Non-pigmented ciliary epithelial cell (primary cell): ENCODE results near the gene PACSIN1.

Experiments used
- DNase-seq: peaks from one replicate; pipeline ENCODE4 v3.0.0-alpha.2; 2010; ENCODE audit warnings: low read depth

PACSIN1 gene

DNA sequence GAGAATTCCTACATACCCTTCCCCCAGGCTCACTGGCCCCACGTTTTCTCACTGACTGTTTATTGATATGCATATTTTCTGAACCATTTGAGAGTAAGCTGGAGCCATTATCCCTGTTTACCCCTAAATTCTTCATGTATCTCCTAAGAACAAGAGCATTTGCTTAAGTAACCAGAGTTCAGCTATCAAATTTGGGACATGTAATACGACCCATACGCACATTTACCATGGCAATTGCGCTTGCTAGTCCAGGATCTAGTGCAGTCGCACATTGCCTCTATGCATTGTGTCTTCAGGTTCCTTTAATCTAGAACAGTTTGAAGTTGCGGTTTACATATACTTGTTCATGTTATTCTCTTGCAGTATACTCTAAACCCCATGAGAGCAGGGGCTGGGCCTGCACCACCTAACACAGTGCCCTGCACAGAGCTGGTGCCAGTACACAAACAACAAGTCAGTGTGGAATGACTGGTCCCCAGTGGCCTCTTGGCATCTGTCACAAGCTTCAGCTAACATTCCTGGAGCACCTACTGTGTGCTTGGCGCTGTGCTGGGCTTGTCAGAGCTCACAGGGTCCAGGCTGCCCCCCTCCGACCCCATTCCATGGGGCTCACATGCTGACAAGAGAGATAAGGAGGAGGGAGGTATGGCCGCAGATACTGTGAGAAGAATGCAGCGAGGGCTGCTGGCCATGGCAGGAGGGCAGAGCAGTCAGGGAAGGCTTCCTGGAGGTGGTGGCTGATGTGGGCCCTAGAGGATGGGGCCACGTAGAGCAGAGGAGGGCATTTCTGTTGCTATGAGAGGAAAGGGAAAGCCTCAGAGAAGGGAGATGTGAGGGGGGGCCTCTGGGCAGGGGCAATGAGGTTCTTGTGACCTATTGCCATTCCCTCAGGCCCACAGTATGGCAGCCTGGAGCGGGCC, 62.1 kb downstream of the PACSIN1 start:
- no peak for DNase-seq

- no peak for DNase-seq
Measured at GRCh38 chr6:34528996-34529664, 63.3 kb downstream of the PACSIN1 start.

DNA sequence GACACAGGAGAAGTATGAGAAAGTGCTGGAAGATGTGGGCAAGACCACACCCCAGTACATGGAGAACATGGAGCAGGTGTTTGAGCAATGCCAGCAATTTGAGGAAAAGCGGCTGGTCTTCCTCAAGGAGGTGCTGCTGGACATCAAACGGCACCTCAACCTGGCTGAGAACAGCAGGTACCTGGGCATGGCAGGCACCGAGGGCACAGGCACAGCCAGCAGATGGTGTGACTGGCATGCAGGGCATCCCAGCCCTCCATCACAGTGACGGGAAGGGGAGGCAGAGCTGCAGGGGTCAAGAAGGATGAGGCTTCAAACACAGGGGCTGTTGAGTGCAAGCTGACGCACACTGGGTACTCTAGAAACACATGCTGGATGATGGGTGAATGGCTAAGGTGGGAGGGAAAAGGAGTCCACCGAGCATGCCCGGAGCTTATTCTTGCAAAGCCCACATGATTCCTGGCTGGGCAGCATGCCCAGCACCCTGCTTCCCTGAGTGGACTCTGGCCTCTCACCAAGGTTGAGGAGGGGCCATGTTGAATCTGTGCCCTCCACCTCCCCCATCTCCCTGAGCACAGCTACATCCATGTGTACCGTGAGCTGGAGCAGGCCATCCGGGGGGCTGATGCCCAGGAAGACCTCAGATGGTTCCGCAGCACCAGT, 63.9 kb downstream of the PACSIN1 start:
- DNase-seq, result no peak

GRCh38 chr6:34530753-34531365, 65.0 kb downstream of the PACSIN1 start:
- no peak for DNase-seq

GRCh38 chr6:34531580-34532201, 65.8 kb downstream of the PACSIN1 start:
- no peak for DNase-seq

DNA sequence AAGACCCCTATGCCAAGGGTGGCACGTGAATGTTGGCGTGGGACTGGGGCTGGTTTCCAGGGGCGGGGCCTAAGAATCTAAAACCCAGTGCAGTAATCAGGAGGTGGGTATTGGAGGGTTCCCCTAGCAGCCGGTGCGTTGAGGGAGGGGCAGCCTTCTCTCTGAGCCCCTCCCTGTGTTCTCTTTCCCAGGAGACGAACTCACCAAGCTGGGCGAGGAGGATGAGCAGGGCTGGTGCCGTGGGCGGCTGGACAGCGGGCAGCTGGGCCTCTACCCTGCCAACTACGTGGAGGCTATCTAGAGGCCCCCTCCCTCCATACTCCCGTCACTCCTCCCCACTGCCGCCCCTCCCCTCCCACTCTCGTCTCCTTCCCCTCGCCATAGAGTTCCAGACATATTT, 66.4 kb downstream of the PACSIN1 start:
- no peak for DNase-seq

DNA sequence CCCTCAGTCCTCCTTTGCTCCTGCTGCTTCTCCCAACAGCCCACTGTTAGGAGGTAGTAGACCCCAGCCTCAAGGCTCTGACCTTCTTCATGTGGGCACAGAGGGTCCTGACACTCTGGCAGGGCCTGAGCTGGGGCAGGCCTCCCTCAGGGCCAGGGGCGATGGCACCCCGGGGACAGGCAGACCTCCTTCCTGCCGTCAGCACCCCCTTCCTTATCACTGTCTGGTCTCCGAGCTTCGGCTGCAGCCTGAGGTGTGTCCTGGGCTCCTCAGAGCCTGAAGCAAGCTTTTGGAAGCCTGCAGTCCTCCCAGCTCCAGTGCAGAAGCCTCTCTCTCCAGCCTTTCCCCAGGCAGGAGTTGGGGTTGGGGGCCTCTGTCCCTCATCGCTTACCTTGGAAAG, 68.3 kb downstream of the PACSIN1 start:
- DNase-seq, result no peak

DNA sequence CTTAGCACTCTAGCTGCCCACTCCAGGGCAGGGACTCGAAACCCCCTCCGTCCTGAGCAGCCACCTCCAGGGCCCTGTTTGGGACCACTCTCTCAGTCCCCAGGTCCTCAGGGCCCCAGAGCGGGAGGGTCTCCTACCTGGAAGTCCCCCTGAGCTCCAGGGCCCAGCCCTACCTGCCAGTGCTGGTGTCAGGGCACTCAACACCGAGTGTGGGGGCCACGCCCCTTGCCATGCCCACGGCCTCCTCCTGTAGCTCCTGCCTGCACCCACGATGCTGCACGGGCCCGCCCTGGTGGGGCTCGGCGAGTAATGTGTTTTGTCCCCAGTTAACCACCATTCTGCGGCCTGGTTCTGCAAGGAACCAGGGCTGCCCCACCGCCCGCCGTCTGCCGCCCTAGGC, 68.8 kb downstream of the PACSIN1 start:
- DNase-seq, result no peak

GRCh38 chr6:34535199-34535598, 69.3 kb downstream of the PACSIN1 start:
- no peak for DNase-seq

GRCh38 chr6:34535646-34536045, 69.8 kb downstream of the PACSIN1 start:
- DNase-seq, result no peak

DNA sequence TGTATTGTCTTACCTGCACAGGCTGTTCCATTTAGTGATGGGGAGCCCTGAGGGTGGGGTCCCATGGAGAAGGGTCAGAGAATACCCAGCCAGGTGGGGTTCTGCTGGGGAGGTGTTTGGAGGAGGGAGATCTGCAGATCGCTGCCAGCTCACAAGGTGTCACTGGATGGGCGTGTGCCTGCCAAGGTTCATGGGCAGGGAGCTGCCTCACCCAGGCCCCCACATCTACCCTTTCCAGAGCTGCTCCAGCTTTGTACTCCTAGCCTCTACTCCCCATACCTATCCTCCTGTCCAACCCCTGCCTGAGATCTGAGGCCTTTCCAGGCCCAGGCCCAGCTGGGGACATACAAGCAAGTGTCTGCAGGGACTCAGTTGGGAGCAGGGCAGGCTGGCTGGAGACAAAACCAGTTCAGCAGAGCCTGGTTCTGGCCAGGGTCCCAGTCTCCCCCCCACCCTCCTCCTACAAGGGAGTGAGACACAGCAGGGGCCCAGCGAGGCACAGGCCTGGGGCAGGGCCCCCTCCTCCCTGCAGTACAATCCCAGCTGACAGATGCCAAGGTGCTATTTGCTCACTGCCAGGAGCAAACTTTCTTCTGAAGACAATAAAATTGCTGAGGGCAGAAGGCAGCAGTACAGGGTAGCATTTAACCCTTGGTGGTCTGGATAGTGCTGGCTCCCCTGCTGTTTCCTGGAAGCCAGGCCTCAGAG, 70.5 kb downstream of the PACSIN1 start:
- no peak for DNase-seq

GRCh38 chr6:34536959-34537848, 71.3 kb downstream of the PACSIN1 start:
- DNase-seq, result no peak

DNA sequence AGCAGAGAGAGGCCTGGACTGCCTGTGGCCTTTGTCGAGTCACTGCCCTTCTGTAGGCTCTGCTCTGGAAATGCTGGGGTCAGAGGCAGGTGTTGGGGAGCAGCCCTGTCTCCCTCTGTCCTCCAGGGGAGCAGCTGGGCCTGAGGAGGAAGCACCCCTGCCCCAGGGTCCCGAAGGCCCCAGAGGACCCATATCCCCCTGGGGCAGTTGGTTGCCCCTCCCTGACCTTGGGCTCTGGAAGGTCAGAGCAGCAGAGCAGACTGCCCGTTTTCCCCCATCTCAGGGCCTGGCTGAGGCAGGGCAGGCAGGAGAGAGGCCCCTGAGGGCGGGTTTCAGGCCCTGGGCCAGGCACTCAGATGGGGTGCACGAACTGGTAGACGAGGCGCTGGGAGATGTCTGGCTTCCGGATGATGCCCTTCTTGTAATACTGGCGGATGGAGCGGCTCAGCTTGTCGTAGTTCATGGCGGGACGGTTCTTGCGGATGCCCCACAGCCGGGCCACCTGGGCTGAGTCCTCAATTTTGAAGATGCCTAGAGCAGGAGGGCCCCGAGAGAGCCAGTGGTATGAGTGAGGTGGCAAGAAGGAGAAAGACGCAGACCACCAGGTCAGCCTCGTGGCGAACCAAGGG, 72.2 kb downstream of the PACSIN1 start:
- no peak for DNase-seq

- DNase-seq, result no peak
Measured at GRCh38 chr6:34538581-34538980, 72.7 kb downstream of the PACSIN1 start.

DNA sequence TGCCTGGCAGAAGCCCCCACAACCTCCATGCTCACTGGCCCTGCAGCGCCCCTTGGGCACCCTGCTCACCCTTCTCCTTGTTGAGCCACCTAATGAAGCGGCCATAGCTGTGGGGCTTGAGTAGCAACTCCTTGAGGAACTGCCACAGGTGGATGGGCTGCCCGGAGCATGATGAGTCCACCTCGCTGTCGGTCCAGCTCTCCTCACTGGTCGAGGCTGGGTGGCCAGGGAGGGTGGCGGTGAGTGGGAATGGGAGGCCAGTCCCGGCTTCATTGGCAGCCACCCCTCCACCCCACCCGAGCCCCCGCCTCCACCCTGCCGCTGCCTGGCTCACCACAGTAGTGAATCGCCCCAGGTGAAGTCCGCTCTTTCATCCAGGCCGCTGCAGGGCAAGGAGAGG, 73.3 kb downstream of the PACSIN1 start:
- DNase-seq, result no peak

DNA sequence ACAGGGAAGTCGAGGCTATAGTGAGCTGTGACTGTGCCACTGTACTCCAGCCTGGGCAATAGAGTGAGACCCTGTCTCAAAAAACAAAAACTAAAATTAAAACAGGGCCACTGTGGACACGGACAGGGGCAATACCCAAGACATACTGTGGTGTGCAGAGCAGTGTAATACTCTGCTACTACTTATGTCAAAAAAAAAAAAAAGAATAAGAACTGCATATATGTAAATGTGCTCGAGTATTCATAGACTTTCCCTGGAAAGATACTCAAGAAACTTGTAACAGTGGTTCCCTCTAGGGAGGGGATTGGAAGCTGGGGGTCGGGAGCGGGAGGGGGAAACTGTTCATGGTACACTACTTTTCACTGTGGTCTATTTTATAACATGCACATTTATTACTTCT, 74.3 kb downstream of the PACSIN1 start:
- DNase-seq, result no peak

DNA sequence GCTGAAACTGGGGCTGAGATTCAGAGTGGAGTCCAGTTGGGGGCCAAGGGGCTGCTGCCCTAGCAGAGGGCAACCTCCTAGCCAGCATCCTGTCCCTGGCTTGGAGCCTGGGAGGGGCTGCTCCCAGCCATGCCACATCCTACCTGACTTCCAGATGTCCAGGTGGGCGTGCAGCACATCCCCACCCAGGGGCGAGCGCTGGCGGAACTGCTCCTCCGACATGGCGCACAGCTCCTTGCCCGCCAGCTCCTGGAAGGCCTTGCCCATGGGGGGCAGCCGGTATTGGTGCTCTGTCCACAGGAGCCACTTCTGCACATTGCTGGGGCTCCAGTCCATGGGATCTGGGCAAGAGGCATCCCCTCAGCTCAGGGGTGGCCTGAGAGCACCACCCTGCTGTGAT, 75.0 kb downstream of the PACSIN1 start:
- DNase-seq, result no peak

DNA sequence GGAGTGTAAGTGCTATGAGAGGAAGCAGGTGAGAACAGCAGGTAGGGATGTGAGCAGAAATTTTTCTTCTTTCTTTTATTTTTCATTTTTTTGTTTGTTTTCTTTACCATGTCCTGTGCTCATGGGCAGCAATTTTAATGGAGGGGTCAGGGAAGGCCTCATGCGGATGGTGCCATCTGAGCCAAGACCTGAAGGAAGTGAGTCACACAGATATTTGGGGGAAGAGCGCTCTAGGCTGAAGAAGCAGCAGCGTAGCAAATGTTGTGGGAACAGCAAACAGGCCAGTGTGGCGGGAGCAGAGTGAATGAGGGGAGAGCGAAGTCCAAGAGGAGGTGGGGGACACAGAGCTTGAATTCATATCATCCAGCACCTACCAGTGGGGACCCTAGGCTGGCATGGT, 77.5 kb downstream of the PACSIN1 start:
- no peak for DNase-seq

- no peak for DNase-seq
Measured at GRCh38 chr6:34544052-34544604, 78.3 kb downstream of the PACSIN1 start.
